Stimulated activated CD4-positive, alpha-beta T cell treated with anti-CD3 and anti-CD28 coated beads, Interleukin-15, amount 100 ng/mL, for 1 hour (primary cell): ENCODE results near the gene BAIAP2L1.
A peak's percentile ranks its signal among the peaks of the same experiment; 100 is the strongest.

Source experiments
- DNase-seq, 2 donors: peaks; one replicate each; pipeline ENCODE4 v3.0.0-alpha.2; 2020; ENCODE audit warnings: low read depth in 1 of 2, low spot score in 1 of 2

BAIAP2L1 gene

GRCh38 chr7:98295467-98296192 lies 105.3 kb downstream of the BAIAP2L1 start:
- DNase-seq: no peak

- DNase-seq: no peak
Measured at GRCh38 chr7:98294798-98295382, 106.0 kb downstream of the BAIAP2L1 start.

- DNase-seq: no peak
Measured at GRCh38 chr7:98294326-98294725, 106.6 kb downstream of the BAIAP2L1 start.

- DNase-seq: no peak
Measured at GRCh38 chr7:98293746-98294145, 107.1 kb downstream of the BAIAP2L1 start.

GRCh38 chr7:98293265-98293664 lies 107.6 kb downstream of the BAIAP2L1 start:
- no peak for DNase-seq

- no peak for DNase-seq
Measured at GRCh38 chr7:98291717-98292116, 109.2 kb downstream of the BAIAP2L1 start.

GRCh38 chr7:98289333-98289875 lies 111.5 kb downstream of the BAIAP2L1 start:
- DNase-seq: no peak

- no peak for DNase-seq
Measured at GRCh38 chr7:98288064-98288823, 112.6 kb downstream of the BAIAP2L1 start.

- no peak for DNase-seq
Measured at GRCh38 chr7:98287486-98287959, 113.4 kb downstream of the BAIAP2L1 start.

GRCh38 chr7:98286701-98287485 lies 114.0 kb downstream of the BAIAP2L1 start:
- DNase-seq: no peak

GRCh38 chr7:98286093-98286539 lies 114.8 kb downstream of the BAIAP2L1 start:
- no peak for DNase-seq

- DNase-seq: no peak
Measured at GRCh38 chr7:98285157-98286092, 115.5 kb downstream of the BAIAP2L1 start.

- DNase-seq: no peak
Measured at GRCh38 chr7:98284335-98285036, 116.4 kb downstream of the BAIAP2L1 start.

- DNase-seq: no peak
Measured at GRCh38 chr7:98283887-98284222, 117.0 kb downstream of the BAIAP2L1 start.

- DNase-seq: no peak
Measured at GRCh38 chr7:98283127-98283886, 117.6 kb downstream of the BAIAP2L1 start.

GRCh38 chr7:98282703-98283102 lies 118.2 kb downstream of the BAIAP2L1 start:
- no peak for DNase-seq

GRCh38 chr7:98281757-98282606 lies 118.9 kb downstream of the BAIAP2L1 start:
- DNase-seq: peak in 1 of 2 donors; percentile 20
